Measurements from ENCODE around the gene CCDC70.
A peak's percentile ranks its signal among the peaks of the same experiment; 100 is the strongest.

Gene CCDC70

GRCh38 chr13:51848674-51849073 lies 13.1 kb upstream of the CCDC70 start:
- intact Hi-C loops (cut with DNase I) = no loop called here
- no peak for DNase-seq

- intact Hi-C loops (cut with DNase I) = no loop called here
These were observed 12.3 kb upstream of the CCDC70 start for GRCh38 chr13:51849145-51850101.

GRCh38 chr13:51856027-51856736 lies 5.6 kb upstream of the CCDC70 start:
- intact Hi-C loops (cut with DNase I) = no loop called here
- DNase-seq = no peak

More at GRCh38 chr13:51849145-51850101, 12.3 kb upstream of the CCDC70 start:
- DNase-seq = peak in 1 of 42 donors; percentile 35

GRCh38 chr13:51856998-51857397 lies 4.8 kb upstream of the CCDC70 start:
- no peak for DNase-seq
- intact Hi-C loops (cut with DNase I) = no loop called here

GRCh38 chr13:51858433-51859247 lies 3.1 kb upstream of the CCDC70 start:
- intact Hi-C loops (cut with DNase I) = no loop called here
- DNase-seq = no peak

- DNase-seq = no peak
- intact Hi-C loops (cut with DNase I) = no loop called here
These were observed 1.2 kb downstream of the CCDC70 start for GRCh38 chr13:51862957-51863356.

GRCh38 chr13:51865838-51866237 lies 4.1 kb downstream of the CCDC70 start:
- DNase-seq = no peak
- intact Hi-C loops (cut with DNase I) = no loop called here

- intact Hi-C loops (cut with DNase I) = no loop called here
- DNase-seq = no peak
These were observed 5.3 kb downstream of the CCDC70 start for GRCh38 chr13:51867062-51867461.

- intact Hi-C loops (cut with DNase I) = no loop called here
These were observed 8.1 kb downstream of the CCDC70 start for GRCh38 chr13:51869916-51870315.

GRCh38 chr13:51870616-51871015 lies 8.8 kb downstream of the CCDC70 start:
- DNase-seq = no peak
- intact Hi-C loops (cut with DNase I) = no loop called here

More at GRCh38 chr13:51869916-51870315, 8.1 kb downstream of the CCDC70 start:
- no peak for DNase-seq

GRCh38 chr13:51873117-51873798 lies 11.5 kb downstream of the CCDC70 start:
- no peak for DNase-seq
- intact Hi-C loops (cut with DNase I) = no loop called here

- intact Hi-C loops (cut with DNase I) = no loop called here
- peak in 4 of 42 donors; percentile 14 to 40 (median 24) for DNase-seq
These were observed 12.1 kb downstream of the CCDC70 start for GRCh38 chr13:51873837-51874236.

GRCh38 chr13:51874651-51875050 lies 12.9 kb downstream of the CCDC70 start:
- intact Hi-C loops (cut with DNase I) = no loop called here
- DNase-seq = peak; percentile 14 to 85 (median 56)

GRCh38 chr13:51879133-51879532 lies 17.4 kb downstream of the CCDC70 start:
- intact Hi-C loops (cut with DNase I) = no loop called here
- DNase-seq = no peak

GRCh38 chr13:51881296-51881695 lies 19.5 kb downstream of the CCDC70 start:
- DNase-seq = peak in 1 of 42 donors; percentile 9
- intact Hi-C loops (cut with DNase I) = no loop called here

- peak in 1 of 42 donors; percentile 10 for DNase-seq
- intact Hi-C loops (cut with DNase I) = no loop called here
These were observed 20.9 kb downstream of the CCDC70 start for GRCh38 chr13:51882570-51883225.

- intact Hi-C loops (cut with DNase I) = no loop called here
- no peak for DNase-seq
These were observed 21.4 kb downstream of the CCDC70 start for GRCh38 chr13:51883226-51883600.

GRCh38 chr13:51885651-51886050 lies 23.9 kb downstream of the CCDC70 start:
- DNase-seq = no peak
- intact Hi-C loops (cut with DNase I) = no loop called here

All from head of caudate nucleus (tissue), 42 donors.